ENCODE results near the gene ACSL3. TPM values are rescaled to one million over a fixed set of nuclear protein-coding genes. Genes with fewer than 3 reads are reported as not detected.

The ACSL3 gene
- total RNA-seq, 1 experiment from 2014 or later: 236 TPM

DNA sequence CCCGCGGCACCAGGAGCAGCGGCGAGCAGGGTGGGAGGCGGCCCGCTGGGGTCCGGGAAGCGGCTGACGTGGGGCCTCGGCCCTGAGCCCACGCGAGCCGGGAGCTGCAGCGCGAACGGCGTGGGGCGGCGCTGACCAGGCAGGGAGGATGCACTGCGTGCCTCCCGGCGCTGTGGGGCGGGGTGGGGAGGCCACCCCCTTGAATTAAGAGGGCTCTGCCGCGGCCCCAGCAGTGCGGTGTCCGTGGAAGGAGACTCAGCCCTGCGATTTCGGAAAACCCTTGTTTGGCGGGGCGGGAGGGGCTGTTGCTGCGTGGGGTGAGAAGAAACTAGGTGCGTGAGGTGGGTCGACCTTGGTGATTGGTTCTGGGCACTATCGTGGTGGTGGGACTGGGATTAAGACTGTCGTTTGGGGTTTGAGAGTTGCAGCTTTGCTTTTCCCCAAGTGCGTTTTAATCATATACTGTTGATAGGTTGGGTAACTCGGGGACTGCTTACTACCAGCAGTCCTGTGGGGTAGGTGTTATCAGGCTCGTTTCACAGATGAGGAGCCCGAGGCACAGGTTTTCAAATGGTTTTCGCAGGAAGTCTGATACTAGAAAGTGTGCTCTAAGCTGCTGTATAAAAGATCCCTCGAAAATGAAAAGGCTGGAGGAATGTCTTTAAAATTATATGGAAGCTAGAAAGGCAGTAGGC is 722 bp downstream of the ACSL3 start:
- CTCF ChIA-PET: interaction anchor here (0.7 to 1.6 kb wide), 9 partner anchors 14 to 171 kb away, joined by 4 to 13 read pairs (median 5); no protein-coding TSS in a partner anchor
- H3K4me1 ChIP-seq (ENCODE audit: insufficient read depth, low read length): peaks cover 41% of the 10 kb centered on the region

DNA sequence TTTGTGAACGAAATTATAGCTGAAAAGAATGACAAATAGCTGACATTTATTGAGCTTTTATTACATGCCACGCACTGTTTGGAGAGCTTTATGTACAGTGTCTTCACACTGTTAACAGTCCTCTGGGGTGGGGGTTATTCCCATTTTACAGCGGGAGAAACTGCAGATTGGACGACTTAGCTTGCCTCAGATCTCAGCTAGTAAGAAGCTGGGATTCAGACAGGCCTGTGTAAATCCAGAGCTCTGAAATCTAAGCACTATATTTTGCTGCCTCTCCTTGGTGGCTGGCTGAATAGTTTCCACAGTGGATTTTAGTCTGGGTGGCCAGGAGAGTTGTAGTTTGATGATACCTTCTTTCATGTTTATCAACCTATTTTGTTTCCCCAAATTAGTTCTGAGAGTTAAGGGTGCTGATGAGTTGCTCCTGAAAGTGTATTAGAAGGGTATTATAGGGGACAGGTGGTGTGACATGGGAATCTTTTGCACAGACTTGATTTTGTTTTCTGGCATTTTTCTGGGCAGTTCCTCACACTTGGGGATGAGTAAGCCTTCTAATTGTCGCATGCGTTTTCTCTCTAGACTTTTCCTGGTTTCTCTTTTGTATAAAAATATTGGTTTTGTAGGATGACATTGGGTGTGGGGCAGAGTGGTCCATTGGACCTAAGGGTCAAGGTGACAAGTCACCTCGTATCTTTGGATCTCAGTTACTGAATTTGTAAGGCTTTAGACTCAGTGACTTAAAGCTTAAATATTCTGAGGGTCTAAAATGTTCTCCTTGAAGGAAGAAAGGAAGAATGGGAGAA is 1.5 kb downstream of the ACSL3 start:
- peak; percentile 14 for ATAC-seq
- H3K9ac ChIP-seq (ENCODE audit: low read length): peak overlapping the region; percentile 88

More for the DNA sequence above, 722 bp downstream of the ACSL3 start:
- peaks cover 57% of the 10 kb centered on the region for H3K79me2 ChIP-seq (ENCODE audit: low read length)
- no peaks in the 10 kb centered on the region for H3K36me3 ChIP-seq (ENCODE audit: low read depth, low read length)
- intact Hi-C loops (cut with micrococcal nuclease): loop anchor here (1.0 kb wide), 1 partner anchor 171 kb away; no protein-coding TSS in a partner anchor
- POLR2A ChIA-PET (ENCODE audit: unreplicated experiment): interaction anchor here (0.5 to 0.7 kb wide), 2 partner anchors 42 to 1032 kb away, joined by 3 to 5 read pairs; no protein-coding TSS in a partner anchor
- H3K27ac ChIP-seq (ENCODE audit: low read length): peak overlapping the region; percentile 59
- H3K9ac ChIP-seq (ENCODE audit: low read length): peak overlapping the region; percentile 88
- peak overlapping the region; percentile 87 for H3K4me2 ChIP-seq (ENCODE audit: low read length)
- H2AFZ ChIP-seq (ENCODE audit: low read length): no peak overlapping the region
- peaks cover 10% of the 10 kb centered on the region for H3F3A ChIP-seq (ENCODE audit: low read length, unreplicated experiment)
- DNase-seq: no peak
- BruUV-seq (replicated peaks): no TSS peak
- H3K27me3 ChIP-seq (ENCODE audit: low read length): no peaks in the 10 kb centered on the region
- no peaks in the 10 kb centered on the region for H3K9me3 ChIP-seq (ENCODE audit: low read length)
- H3K4me3 ChIP-seq (ENCODE audit: low read length): peak overlapping the region; percentile 76
- H3K9me2 ChIP-seq (replicated peaks; ENCODE audit: low read length): no peaks in the 10 kb centered on the region
- TF ChIP-seq, protein P1, sequence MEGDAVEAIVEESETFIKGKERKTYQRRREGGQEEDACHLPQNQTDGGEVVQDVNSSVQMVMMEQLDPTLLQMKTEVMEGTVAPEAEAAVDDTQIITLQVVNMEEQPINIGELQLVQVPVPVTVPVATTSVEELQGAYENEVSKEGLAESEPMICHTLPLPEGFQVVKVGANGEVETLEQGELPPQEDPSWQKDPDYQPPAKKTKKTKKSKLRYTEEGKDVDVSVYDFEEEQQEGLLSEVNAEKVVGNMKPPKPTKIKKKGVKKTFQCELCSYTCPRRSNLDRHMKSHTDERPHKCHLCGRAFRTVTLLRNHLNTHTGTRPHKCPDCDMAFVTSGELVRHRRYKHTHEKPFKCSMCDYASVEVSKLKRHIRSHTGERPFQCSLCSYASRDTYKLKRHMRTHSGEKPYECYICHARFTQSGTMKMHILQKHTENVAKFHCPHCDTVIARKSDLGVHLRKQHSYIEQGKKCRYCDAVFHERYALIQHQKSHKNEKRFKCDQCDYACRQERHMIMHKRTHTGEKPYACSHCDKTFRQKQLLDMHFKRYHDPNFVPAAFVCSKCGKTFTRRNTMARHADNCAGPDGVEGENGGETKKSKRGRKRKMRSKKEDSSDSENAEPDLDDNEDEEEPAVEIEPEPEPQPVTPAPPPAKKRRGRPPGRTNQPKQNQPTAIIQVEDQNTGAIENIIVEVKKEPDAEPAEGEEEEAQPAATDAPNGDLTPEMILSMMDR (conservative IDR thresholded peaks at IDR 0.05; ENCODE audit: low read depth, low read length): no peak
- TF ChIP-seq EZH2phosphoT487 (IDR thresholded peaks at IDR 0.05; ENCODE audit: borderline replicate concordance, low read length): no peak
- TF ChIP-seq EZH2 (IDR thresholded peaks at IDR 0.05; ENCODE audit: low read length, unreplicated experiment): no peak
- ATAC-seq: peak; percentile 14
- H4K20me1 ChIP-seq (ENCODE audit: low read length): peaks cover 48% of the 10 kb centered on the region

More for the DNA sequence above, 1.5 kb downstream of the ACSL3 start:
- Histone ChIP-seq H3K4me2 (ENCODE audit: low read length) (peak overlapping the region; percentile 87), H3F3A (ENCODE audit: low read length, unreplicated experiment) (peaks cover 10% of the 10 kb centered on the region), H3K79me2 (ENCODE audit: low read length) (peaks cover 65% of the 10 kb centered on the region), H3K27me3 (ENCODE audit: low read length) (no peaks in the 10 kb centered on the region), H3K9me2 (replicated peaks; ENCODE audit: low read length) (no peaks in the 10 kb centered on the region), H3K9me3 (ENCODE audit: low read length) (no peaks in the 10 kb centered on the region), H2AFZ (ENCODE audit: low read length) (no peak overlapping the region), H4K20me1 (ENCODE audit: low read length) (peaks cover 54% of the 10 kb centered on the region), H3K4me1 (ENCODE audit: insufficient read depth, low read length) (peaks cover 41% of the 10 kb centered on the region), H3K27ac (ENCODE audit: low read length) (peak overlapping the region; percentile 59), H3K4me3 (ENCODE audit: low read length) (peak overlapping the region; percentile 76), H3K36me3 (ENCODE audit: low read depth, low read length) (no peaks in the 10 kb centered on the region)
- ChIA-PET POLR2A (ENCODE audit: unreplicated experiment) (interaction anchor here (0.5 to 0.7 kb wide), 3 partner anchors 20 to 1031 kb away, joined by 3 to 5 read pairs (median 5); no protein-coding TSS in a partner anchor), CTCF (interaction anchor here (0.6 to 1.6 kb wide), 10 partner anchors 14 to 172 kb away, joined by 3 to 13 read pairs (median 4); no protein-coding TSS in a partner anchor)
- BruUV-seq (replicated peaks): TSS peak; percentile 71
- DNase-seq: peak; percentile 46
- intact Hi-C loops (cut with micrococcal nuclease): loop anchor here (1.0 kb wide), 1 partner anchor 172 kb away; no protein-coding TSS in a partner anchor
- no peak for TF ChIP-seq EZH2 (IDR thresholded peaks at IDR 0.05; ENCODE audit: low read length, unreplicated experiment)
- TF ChIP-seq, protein P1 (conservative IDR thresholded peaks at IDR 0.05; ENCODE audit: low read depth, low read length): peak; percentile 31; the same call in 1 of the 2 replicates
